GM19467 (cell line): ENCODE data around the gene DDX39A.
A peak's percentile ranks its signal among the peaks of the same experiment; 100 is the strongest.

Experiments used
- ATAC-seq: cut with Tn5 transposase; IDR thresholded peaks from one replicate; pipeline ENCODE4 v1.9.1; 2021; ENCODE audit warnings: mild to moderate bottlenecking, moderate library complexity; ENCODE audit not compliant: unreplicated experiment

The DDX39A gene

GRCh38 chr19:14434543-14435319 is 15.6 kb upstream of the DDX39A start:
- ATAC-seq = no peak

GRCh38 chr19:14433554-14434501 is 14.7 kb upstream of the DDX39A start:
- no peak for ATAC-seq

GRCh38 chr19:14432791-14433553 is 13.8 kb upstream of the DDX39A start, which contains the start of gene PKN1:
TSS of gene PKN1 (plus strand) at chr19:14433306. CDS start at chr19:14433522, 216 bp downstream.
- ATAC-seq = no peak

- no peak for ATAC-seq
Observed at GRCh38 chr19:14430712-14431111, 11.6 kb upstream of the DDX39A start.

GRCh38 chr19:14428882-14429416 is 9.8 kb upstream of the DDX39A start:
- no peak for ATAC-seq

- ATAC-seq = no peak
Observed at GRCh38 chr19:14427461-14427860, 8.3 kb upstream of the DDX39A start.

- no peak for ATAC-seq
Observed at GRCh38 chr19:14425696-14426138, 6.6 kb upstream of the DDX39A start.

GRCh38 chr19:14418856-14419105 is 360 bp downstream of the DDX39A start:
- peak; percentile 32 for ATAC-seq

- no peak for ATAC-seq
Observed at GRCh38 chr19:14416817-14417231, 2.3 kb downstream of the DDX39A start.

- no peak for ATAC-seq
Observed at GRCh38 chr19:14414926-14415690, 4.0 kb downstream of the DDX39A start.

GRCh38 chr19:14413693-14414181 is 5.4 kb downstream of the DDX39A start:
- no peak for ATAC-seq

- no peak for ATAC-seq
Observed at GRCh38 chr19:14412996-14413692, 6.0 kb downstream of the DDX39A start.

GRCh38 chr19:14412324-14412995 is 6.7 kb downstream of the DDX39A start:
- ATAC-seq = no peak

- no peak for ATAC-seq
Observed at GRCh38 chr19:14411938-14412245, 7.2 kb downstream of the DDX39A start.

GRCh38 chr19:14411161-14411937 is 7.8 kb downstream of the DDX39A start:
- ATAC-seq = no peak

GRCh38 chr19:14410091-14411051 is 8.8 kb downstream of the DDX39A start:
- no peak for ATAC-seq
